ENCODE results near the gene CD79B.
"Not testable (repeated sequence)": the region's sequence is repeated elsewhere in the genome, so short reads cannot be mapped to it uniquely, and the experiment has no call there.

CD79B gene

GRCh38 chr17:63928966-63929695 lies 3.0 kb downstream of the CD79B start:
- no peak for DNase-seq (ENCODE audit: low spot score)
- in situ Hi-C loops (cut with MboI; ENCODE audit: low pct_unique_long_range_greater_than_20kb, low sequenced_read_pairs, unreplicated experiment): no loop called here
- TF ChIP-seq, protein P1, sequence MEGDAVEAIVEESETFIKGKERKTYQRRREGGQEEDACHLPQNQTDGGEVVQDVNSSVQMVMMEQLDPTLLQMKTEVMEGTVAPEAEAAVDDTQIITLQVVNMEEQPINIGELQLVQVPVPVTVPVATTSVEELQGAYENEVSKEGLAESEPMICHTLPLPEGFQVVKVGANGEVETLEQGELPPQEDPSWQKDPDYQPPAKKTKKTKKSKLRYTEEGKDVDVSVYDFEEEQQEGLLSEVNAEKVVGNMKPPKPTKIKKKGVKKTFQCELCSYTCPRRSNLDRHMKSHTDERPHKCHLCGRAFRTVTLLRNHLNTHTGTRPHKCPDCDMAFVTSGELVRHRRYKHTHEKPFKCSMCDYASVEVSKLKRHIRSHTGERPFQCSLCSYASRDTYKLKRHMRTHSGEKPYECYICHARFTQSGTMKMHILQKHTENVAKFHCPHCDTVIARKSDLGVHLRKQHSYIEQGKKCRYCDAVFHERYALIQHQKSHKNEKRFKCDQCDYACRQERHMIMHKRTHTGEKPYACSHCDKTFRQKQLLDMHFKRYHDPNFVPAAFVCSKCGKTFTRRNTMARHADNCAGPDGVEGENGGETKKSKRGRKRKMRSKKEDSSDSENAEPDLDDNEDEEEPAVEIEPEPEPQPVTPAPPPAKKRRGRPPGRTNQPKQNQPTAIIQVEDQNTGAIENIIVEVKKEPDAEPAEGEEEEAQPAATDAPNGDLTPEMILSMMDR (IDR thresholded peaks at IDR 0.05; ENCODE audit: extremely low read depth, insufficient read depth, missing control alignments): no peak

GRCh38 chr17:63928172-63928666 lies 3.9 kb downstream of the CD79B start:
- DNase-seq (ENCODE audit: low spot score): no peak
- TF ChIP-seq, protein P1 (IDR thresholded peaks at IDR 0.05; ENCODE audit: extremely low read depth, insufficient read depth, missing control alignments): no peak
- in situ Hi-C loops (cut with MboI; ENCODE audit: low pct_unique_long_range_greater_than_20kb, low sequenced_read_pairs, unreplicated experiment): no loop called here

GRCh38 chr17:63927464-63928171 lies 4.5 kb downstream of the CD79B start:
- in situ Hi-C loops (cut with MboI; ENCODE audit: low pct_unique_long_range_greater_than_20kb, low sequenced_read_pairs, unreplicated experiment): no loop called here
- DNase-seq (ENCODE audit: low spot score): peak; percentile 23
- TF ChIP-seq, protein P1 (IDR thresholded peaks at IDR 0.05; ENCODE audit: extremely low read depth, insufficient read depth, missing control alignments): no peak

DNA sequence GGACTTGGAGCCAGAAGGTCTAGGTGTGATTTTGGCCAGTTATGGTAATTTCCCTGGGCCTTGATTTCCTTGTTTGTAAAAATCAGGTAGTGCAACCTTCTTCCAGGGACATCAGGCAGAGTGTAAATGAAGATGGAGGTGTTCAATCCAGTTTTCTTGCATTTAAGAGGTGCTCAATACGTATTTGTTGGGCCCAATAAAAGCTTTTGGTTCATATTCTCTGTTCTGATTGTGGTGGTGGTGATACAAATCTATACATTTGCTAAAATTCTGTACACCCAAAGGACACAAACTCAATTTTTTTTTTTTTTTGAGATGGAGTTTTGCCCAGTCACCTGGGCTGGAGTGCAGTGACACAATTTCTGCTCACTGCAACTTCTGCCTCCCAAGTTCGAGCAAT lies 6.0 kb downstream of the CD79B start:
- no peak for DNase-seq (ENCODE audit: low spot score)
- TF ChIP-seq, protein P1 (IDR thresholded peaks at IDR 0.05; ENCODE audit: extremely low read depth, insufficient read depth, missing control alignments): no peak
- in situ Hi-C loops (cut with MboI; ENCODE audit: low pct_unique_long_range_greater_than_20kb, low sequenced_read_pairs, unreplicated experiment): no loop called here

GRCh38 chr17:63925615-63926014 lies 6.5 kb downstream of the CD79B start:
- peak; percentile 29 for DNase-seq (ENCODE audit: low spot score)
- in situ Hi-C loops (cut with MboI; ENCODE audit: low pct_unique_long_range_greater_than_20kb, low sequenced_read_pairs, unreplicated experiment): no loop called here
- TF ChIP-seq, protein P1 (IDR thresholded peaks at IDR 0.05; ENCODE audit: extremely low read depth, insufficient read depth, missing control alignments): no peak

DNA sequence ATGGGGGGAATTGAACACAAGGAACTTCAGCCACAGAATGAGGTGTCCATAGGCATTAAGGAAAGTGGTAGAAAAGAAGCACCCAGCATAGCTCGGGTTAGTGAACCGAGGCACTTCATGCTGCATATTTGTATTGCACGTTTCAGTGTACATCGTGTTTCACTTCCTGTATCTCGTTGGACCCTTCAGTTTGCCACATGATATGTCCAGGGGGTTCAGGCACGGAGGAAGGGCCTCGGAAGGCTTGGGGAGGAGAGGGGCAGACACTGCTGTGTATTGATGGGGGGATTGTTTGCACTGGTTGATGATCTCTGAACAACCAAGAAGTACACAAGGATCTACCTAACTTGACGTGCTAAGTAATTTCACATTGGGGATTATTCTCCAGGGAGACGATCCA lies 9.7 kb downstream of the CD79B start:
- DNase-seq (ENCODE audit: low spot score): not testable (repeated sequence)
- in situ Hi-C loops (cut with MboI; ENCODE audit: low pct_unique_long_range_greater_than_20kb, low sequenced_read_pairs, unreplicated experiment): loop anchor here (25.0 kb wide), 1 partner anchor 365 kb away; no protein-coding TSS in a partner anchor

GRCh38 chr17:63920779-63921178 lies 11.4 kb downstream of the CD79B start:
- in situ Hi-C loops (cut with MboI; ENCODE audit: low pct_unique_long_range_greater_than_20kb, low sequenced_read_pairs, unreplicated experiment): loop anchor here (25.0 kb wide), 1 partner anchor 367 kb away; no protein-coding TSS in a partner anchor
- DNase-seq (ENCODE audit: low spot score): not testable (repeated sequence)

GRCh38 chr17:63920050-63920449 lies 12.1 kb downstream of the CD79B start:
- not testable (repeated sequence) for DNase-seq (ENCODE audit: low spot score)
- in situ Hi-C loops (cut with MboI; ENCODE audit: low pct_unique_long_range_greater_than_20kb, low sequenced_read_pairs, unreplicated experiment): loop anchor here (25.0 kb wide), 1 partner anchor 367 kb away; no protein-coding TSS in a partner anchor

Data from GM13977 (cell line).